HCT116 (cell line): ENCODE measurements around the gene GSAP.

Experiments
- ATF3 ChIP-seq: IDR thresholded peaks from 2 replicates; pipeline ENCODE4 v1.6.1; 2012
- CTCF ChIP-seq, 3 experiments: fragments of 200-600 bp in 1 of 3; sonication (generic) in 1 of 3; IDR thresholded peaks in 2 of 3; conservative IDR thresholded peaks in 1 of 3; 2 replicates each; pipeline ENCODE4 v1.5.1; 2012 to 2017; ENCODE audit warnings: low read depth in 2 of 3, low read length in 2 of 3, antibody characterized with exemption in 1 of 3, borderline replicate concordance in 1 of 3, control low read depth in 1 of 3, mild to moderate bottlenecking in 1 of 3, mixed read lengths in 1 of 3, mixed run types in 1 of 3, moderate library complexity in 1 of 3; ENCODE audit not compliant: insufficient read depth in 1 of 3
- EZH2 ChIP-seq: fragments of 200-600 bp; sonication (generic); IDR thresholded peaks from 2 replicates; pipeline ENCODE4 v1.6.1; 2017; ENCODE audit warnings: antibody characterized with exemption, mixed run types
- EZH2phosphoT487 ChIP-seq: fragments of 200-600 bp; IDR thresholded peaks from 2 replicates; pipeline ENCODE4 v1.6.1; 2018; ENCODE audit warnings: antibody characterized with exemption, borderline replicate concordance
- POLR2A ChIP-seq: IDR thresholded peaks from 2 replicates; pipeline ENCODE4 v1.7.0; 2011; ENCODE audit warnings: borderline replicate concordance; ENCODE audit not compliant: insufficient read depth, insufficient read length; ENCODE audit errors: extremely low read depth
- POLR2AphosphoS5 ChIP-seq: IDR thresholded peaks from 2 replicates; pipeline ENCODE4 v1.6.1; 2011; ENCODE audit warnings: mild to moderate bottlenecking, low read depth, low read length, moderate library complexity
- SP1 ChIP-seq: IDR thresholded peaks from 2 replicates; pipeline ENCODE4 v1.6.1; 2012; ENCODE audit warnings: low read depth
- YY1 ChIP-seq: IDR thresholded peaks from 2 replicates; pipeline ENCODE4 v1.6.1; 2011; ENCODE audit warnings: low read length, low read depth, moderate library complexity, mild to moderate bottlenecking; ENCODE audit not compliant: insufficient replicate concordance; ENCODE audit errors: extremely low read depth

GRCh38 chr7:77266291-77266794, 149.8 kb downstream of the GSAP start:
- TF ChIP-seq EZH2phosphoT487 (no peak), CTCF (IDR thresholded peaks at IDR 0.05 in 2 of 3, conservative IDR thresholded peaks at IDR 0.05 in 1 of 3; ENCODE audit: borderline replicate concordance in 1 of 3, insufficient read depth in 1 of 3, low read depth in 2 of 3, low read length in 2 of 3) (no peak), EZH2 (no peak), SP1 (no peak), POLR2A (no peak), ATF3 (no peak), YY1 (no peak), POLR2AphosphoS5 (no peak)
